H1 (cell line): ENCODE data around the gene LTA. TPM values are rescaled to one million over a fixed set of nuclear protein-coding genes. Genes with fewer than 3 reads are reported as not detected.
A peak's percentile ranks its signal among the peaks of the same experiment; 100 is the strongest.

ENCODE experiments used
- CTCF ChIA-PET: fragments of 300-600 bp; sonication (Branson Sonifier 250); formaldehyde crosslinking; loops from one replicate; lab custom pipeline; 2021; ENCODE audit not compliant: partially characterized antibody; lab: Charles Lee
- POLR2A ChIA-PET: fragments of 300-600 bp; sonication (Branson Sonifier 250); formaldehyde crosslinking; loops from one replicate; lab custom pipeline; 2021; ENCODE audit warnings: inconsistent platforms; ENCODE audit not compliant: partially characterized antibody; lab: Charles Lee
- DNase-seq, 2 experiments: peaks; one replicate each; pipeline versions ENCODE4 v3.0.0 to v3.0.0-alpha.2; 2010 to 2022; ENCODE audit warnings: low spot score in 2 of 2, low read depth in 1 of 2, mixed read lengths in 1 of 2
- FAIRE-seq: peaks from 2 replicates; lab custom pipeline; 2011; peaks lifted over from hg19 to GRCh38; lab: Jason Lieb, UNC
- H2AFZ ChIP-seq: 2 replicates; pipeline ENCODE4 v1.8.1; 2012; ENCODE audit warnings: low read length, inconsistent platforms
- H2AK5ac ChIP-seq: 2 replicates; pipeline ENCODE4 v1.6.1; 2013; ENCODE audit warnings: low read depth, low read length
- H2BK120ac ChIP-seq: replicated peaks from 2 replicates; pipeline ENCODE3; 2013; ENCODE audit warnings: low read depth, low read length, inconsistent platforms
- H2BK12ac ChIP-seq: 2 replicates; pipeline ENCODE4 v1.6.1; 2013; ENCODE audit warnings: low read depth, low read length
- H2BK15ac ChIP-seq: 2 replicates; pipeline ENCODE4 v1.6.1; 2013; ENCODE audit warnings: low read length
- H2BK20ac ChIP-seq: 2 replicates; pipeline ENCODE4 v1.6.1; 2013; ENCODE audit warnings: low read length
- H2BK5ac ChIP-seq: 2 replicates; pipeline ENCODE4 v1.6.1; 2013; ENCODE audit warnings: low read depth, low read length
- H3K14ac ChIP-seq: 2 replicates; pipeline ENCODE4 v1.6.1; 2013; ENCODE audit warnings: inconsistent platforms; ENCODE audit not compliant: insufficient read length
- H3K18ac ChIP-seq: 2 replicates; pipeline ENCODE4 v1.6.1; 2013; ENCODE audit warnings: low read length; ENCODE audit errors: extremely low read depth
- H3K23ac ChIP-seq: 2 replicates; pipeline ENCODE4 v1.6.1; 2013; ENCODE audit warnings: inconsistent platforms; ENCODE audit not compliant: insufficient read length
- H3K23me2 ChIP-seq: 2 replicates; pipeline ENCODE4 v1.6.1; 2013; ENCODE audit warnings: low read depth, low read length
- H3K27ac ChIP-seq: 2 replicates; pipeline ENCODE4 v1.6.1; 2011; ENCODE audit warnings: low read depth, low read length, inconsistent platforms
- H3K27me3 ChIP-seq, 4 experiments: replicated peaks in 1 of 4; 1 replicate in 1 of 4; 2 replicates in 3 of 4; pipeline versions ENCODE4 v1.6.1 to v1.8.1; 2011 to 2013; ENCODE audit warnings: low read length in 3 of 4, mild to moderate bottlenecking in 3 of 4, inconsistent platforms in 2 of 4, mixed read lengths in 2 of 4, moderate library complexity in 1 of 4; ENCODE audit not compliant: control insufficient read depth in 3 of 4, insufficient read depth in 3 of 4; ENCODE audit errors: extremely low read depth in 1 of 4
- H3K36me3 ChIP-seq, 4 experiments: 2 replicates each; pipeline versions ENCODE4 v1.6.1 to v1.8.1; 2011 to 2013; ENCODE audit warnings: mild to moderate bottlenecking in 4 of 4, low read length in 3 of 4, moderate library complexity in 2 of 4, control low read depth in 1 of 4, inconsistent platforms in 1 of 4; ENCODE audit not compliant: insufficient read depth in 4 of 4, control insufficient read depth in 2 of 4
- H3K4ac ChIP-seq: replicated peaks from 2 replicates; pipeline ENCODE3; 2013; ENCODE audit warnings: low read length, low read depth, mixed read lengths, inconsistent platforms; ENCODE audit not compliant: insufficient read length
- H3K4me1 ChIP-seq, 4 experiments: replicated peaks in 1 of 4; 1 replicate in 1 of 4; 2 replicates in 3 of 4; pipeline versions ENCODE4 v1.6.1 to v1.8.1; 2011 to 2013; ENCODE audit warnings: low read length in 3 of 4, inconsistent platforms in 2 of 4, mixed read lengths in 1 of 4; ENCODE audit not compliant: insufficient read depth in 4 of 4, control insufficient read depth in 3 of 4
- H3K4me2 ChIP-seq, 2 experiments: 2 replicates each; pipeline versions ENCODE4 v1.6.1 to v1.8.1; 2011 to 2013; ENCODE audit warnings: low read depth in 2 of 2, low read length in 2 of 2, control low read depth in 1 of 2, inconsistent platforms in 1 of 2, mild to moderate bottlenecking in 1 of 2; ENCODE audit not compliant: insufficient read depth in 1 of 2
- H3K4me3 ChIP-seq, 4 experiments: fragments of 200-600, 300-600 bp in 1 of 4; sonication (generic), shearing (Covaris generic), sonication (Bioruptor Twin) in 1 of 4; 2 replicates each; pipeline versions ENCODE4 v1.5.1 to v1.8.1; 2011 to 2016; ENCODE audit warnings: low read length in 4 of 4, low read depth in 3 of 4, control low read depth in 2 of 4, inconsistent platforms in 2 of 4, mild to moderate bottlenecking in 2 of 4, mixed read lengths in 1 of 4, moderate library complexity in 1 of 4; ENCODE audit not compliant: insufficient read depth in 2 of 4; ENCODE audit errors: extremely low read depth in 1 of 4
- H3K56ac ChIP-seq: replicated peaks from 2 replicates; pipeline ENCODE3; 2013; ENCODE audit warnings: low read depth, mild to moderate bottlenecking, mixed read lengths, low read length, inconsistent platforms; ENCODE audit not compliant: insufficient read length
- H3K79me1 ChIP-seq: 2 replicates; pipeline ENCODE4 v1.6.1; 2013; ENCODE audit warnings: low read depth, low read length, control low read depth
- H3K79me2 ChIP-seq, 2 experiments: 2 replicates each; pipeline versions ENCODE4 v1.6.1 to v1.8.1; 2012 to 2013; ENCODE audit warnings: low read length in 2 of 2, mild to moderate bottlenecking in 2 of 2, inconsistent platforms in 1 of 2; ENCODE audit not compliant: insufficient read depth in 2 of 2, control insufficient read depth in 1 of 2
- H3K9ac ChIP-seq, 4 experiments: replicated peaks in 1 of 4; 1 replicate in 1 of 4; 2 replicates in 3 of 4; pipeline versions ENCODE4 v1.6.1 to v1.8.1; 2011 to 2013; ENCODE audit warnings: low read depth in 3 of 4, low read length in 3 of 4, control low read depth in 2 of 4, mild to moderate bottlenecking in 2 of 4, moderate library complexity in 2 of 4, inconsistent platforms in 1 of 4; ENCODE audit errors: extremely low read depth in 1 of 4
- H3K9me3 ChIP-seq, 2 experiments: 2 replicates each; pipeline versions ENCODE4 v1.6.1 to v1.8.1; 2012 to 2013; ENCODE audit warnings: mild to moderate bottlenecking in 2 of 2, moderate library complexity in 2 of 2, control low read depth in 1 of 2, inconsistent platforms in 1 of 2, low read depth in 1 of 2, low read length in 1 of 2, mixed read lengths in 1 of 2; ENCODE audit not compliant: insufficient read depth in 2 of 2
- H4K20me1 ChIP-seq, 2 experiments: replicated peaks in 1 of 2; 2 replicates each; pipeline versions ENCODE3 to v1.8.1; 2011 to 2013; ENCODE audit warnings: inconsistent platforms in 2 of 2, low read length in 2 of 2, mild to moderate bottlenecking in 1 of 2; ENCODE audit not compliant: insufficient read depth in 2 of 2, control insufficient read depth in 1 of 2
- H4K5ac ChIP-seq: 2 replicates; pipeline ENCODE4 v1.6.1; 2013; ENCODE audit warnings: low read length, low read depth, mixed read lengths, inconsistent platforms; ENCODE audit not compliant: insufficient read length
- H4K8ac ChIP-seq: 2 replicates; pipeline ENCODE4 v1.8.0; 2013; ENCODE audit warnings: mild to moderate bottlenecking, moderate library complexity, low read length, inconsistent platforms; ENCODE audit not compliant: insufficient read depth; ENCODE audit errors: extremely low read depth
- H4K91ac ChIP-seq: replicated peaks from 2 replicates; pipeline ENCODE3; 2013; ENCODE audit warnings: low read length, mixed read lengths, inconsistent platforms; ENCODE audit not compliant: insufficient read length
- BCL11A ChIP-seq, 2 experiments: IDR thresholded peaks; one replicate each; pipeline ENCODE4 v1.6.1; 2011; ENCODE audit warnings: low read depth in 2 of 2, low read length in 2 of 2, mild to moderate bottlenecking in 2 of 2
- CEBPB ChIP-seq: IDR thresholded peaks from 2 replicates; pipeline ENCODE4 v1.6.1; 2012; ENCODE audit warnings: low read depth, low read length
- CHD1 ChIP-seq: IDR thresholded peaks from 2 replicates; pipeline ENCODE4 v1.6.1; 2012; ENCODE audit warnings: low read depth, low read length, improper control_type of control experiment
- CHD2 ChIP-seq: IDR thresholded peaks from 2 replicates; pipeline ENCODE4 v1.6.1; 2012; ENCODE audit warnings: low read length, improper control_type of control experiment
- CTBP2 ChIP-seq: IDR thresholded peaks from 2 replicates; pipeline ENCODE4 v1.7.0; 2011; ENCODE audit warnings: borderline replicate concordance, mild to moderate bottlenecking, moderate library complexity, mixed read lengths, low read length; ENCODE audit not compliant: insufficient read depth, insufficient read length
- EZH2 ChIP-seq: fragments of 200-600 bp; sonication (generic); IDR thresholded peaks from 2 replicates; pipeline ENCODE4 v1.7.1; 2012; ENCODE audit warnings: low read depth, mild to moderate bottlenecking, moderate library complexity, low read length, inconsistent platforms; ENCODE audit not compliant: severe bottlenecking
- KDM5A ChIP-seq: fragments of 200-600 bp; IDR thresholded peaks from 2 replicates; pipeline ENCODE4 v1.7.1; 2012; ENCODE audit warnings: mild to moderate bottlenecking, low read length, inconsistent platforms, mixed read lengths
- POLR2A ChIP-seq, 2 experiments: IDR thresholded peaks; 1 replicate in 1 of 2; 2 replicates in 1 of 2; pipeline ENCODE4 v1.6.1; 2011; ENCODE audit warnings: low read depth in 2 of 2, low read length in 2 of 2, mild to moderate bottlenecking in 2 of 2; ENCODE audit errors: control extremely low read depth in 1 of 2
- RNF2 ChIP-seq: fragments of 200-900, 300-1000 bp; sonication (generic); IDR thresholded peaks from 2 replicates; pipeline ENCODE4 v1.7.1; 2016; ENCODE audit warnings: borderline replicate concordance, low read depth, mild to moderate bottlenecking, antibody characterized with exemption, low read length; ENCODE audit not compliant: poor library complexity, severe bottlenecking; ENCODE audit errors: missing control alignments
- SIRT6 ChIP-seq: IDR thresholded peaks from one replicate; pipeline ENCODE4 v1.7.1; 2012; ENCODE audit warnings: low read length, inconsistent platforms
- TCF12 ChIP-seq: IDR thresholded peaks from 2 replicates; pipeline ENCODE4 v1.6.1; 2011; ENCODE audit warnings: low read depth, mild to moderate bottlenecking, low read length
- WGBS, 2 experiments: shearing (Covaris generic) in 1 of 2; methylation state at CpG; one replicate each; pipeline versions ENCODE4 v1.1.6 to v1.1.7; 2013 to 2015; ENCODE audit warnings: low lambda C conversion rate in 2 of 2, mixed read lengths in 2 of 2, inconsistent platforms in 1 of 2, low coverage in 1 of 2, missing lambda C conversion rate in 1 of 2; ENCODE audit not compliant: insufficient replicate concordance in 2 of 2, insufficient coverage in 1 of 2, insufficient read length in 1 of 2; ENCODE audit errors: extremely low coverage in 1 of 2, missing lambda C conversion rate in 1 of 2; 5-methylcytosine and 5-hydroxymethylcytosine counted together
- polyA plus RNA-seq, 7 experiments: library from polyadenylated mRNA; depleted of rRNA in 3 of 7; stranded (reverse) in 5 of 7; unstranded in 2 of 7; fragments of >200 nt in 5 of 7; fragments of 200-250 nt in 2 of 7; gene quantifications; 1 replicate in 5 of 7; 2 replicates in 1 of 7; 4 replicates in 1 of 7; pipeline versions ENCODE4 v1.2.1 to v1.2.3, GENCODE V29; 2011 to 2013; ENCODE audit warnings: missing spikeins in 2 of 7, mixed read lengths in 2 of 7
- total RNA-seq: library from RNA; stranded (reverse); fragmentation: NEBNext Ultra II Directional; extraction: Animal tissue kit (Norgen Biotek cat#: 25700); gene quantifications from 2 replicates; pipeline ENCODE4 v1.2.1, GENCODE V29; 2021

LTA gene
- total and polyA plus RNA-seq, 2 of the 8 experiments (the other 6 are each of a cell fraction or from before 2014, with no cell fraction given): not detected

DNA sequence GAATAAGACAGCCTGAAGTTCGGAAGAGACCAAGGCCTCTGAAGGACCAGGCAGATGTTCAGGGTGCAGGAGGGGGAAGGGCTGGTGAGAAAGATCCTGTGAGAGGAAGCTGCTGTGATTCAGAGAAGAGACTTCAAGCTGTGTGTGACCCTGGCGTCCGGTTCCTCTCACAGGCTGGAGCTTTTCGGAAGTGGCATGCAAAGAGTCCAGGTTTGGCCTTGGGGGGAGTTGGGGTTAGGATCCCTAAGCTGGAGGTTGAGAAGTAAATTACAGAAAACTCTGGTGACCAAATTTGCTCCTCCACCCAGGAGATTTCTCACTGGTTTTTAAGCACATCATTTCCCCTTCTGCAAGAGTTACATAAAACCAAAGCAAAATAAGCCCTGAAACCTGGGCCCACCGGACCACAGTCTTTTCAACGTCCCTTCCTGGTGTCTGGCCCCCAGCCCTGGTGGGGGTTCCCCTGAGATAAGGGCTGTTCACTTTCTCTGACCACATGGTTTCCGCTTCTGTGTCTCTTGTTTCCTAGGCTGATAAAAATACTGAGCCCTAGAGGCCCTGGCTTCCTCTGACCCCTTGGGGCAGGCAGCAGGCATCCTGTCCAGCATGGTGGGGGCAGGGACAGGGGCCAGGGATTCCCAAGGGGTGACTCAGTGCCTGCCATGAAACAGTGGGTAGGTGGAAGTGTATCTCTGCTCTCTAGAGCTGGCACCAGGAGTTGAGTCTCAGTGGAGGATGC, 12.0 kb upstream of the LTA start:
- H3K36me3 ChIP-seq: peaks cover 2 to 15% (median 5%) of the 10 kb centered on the region in 4 experiments; a peak in 5 of 8 replicates
- no peak overlapping the region for H3K4me3 ChIP-seq
- FAIRE-seq: no peak
- no peak overlapping the region for H2BK20ac ChIP-seq
- H2BK15ac ChIP-seq: no peak overlapping the region
- H3K4me1 ChIP-seq: no peaks in the 10 kb centered on the region
- no peaks in the 10 kb centered on the region for H3K79me2 ChIP-seq
- H3K14ac ChIP-seq: no peak overlapping the region
- no peak overlapping the region for H3K4me2 ChIP-seq
- H3K9me3 ChIP-seq: no peaks in the 10 kb centered on the region
- no peak overlapping the region for H3K9ac ChIP-seq
- POLR2A ChIA-PET: interaction anchor here (1.1 to 10.9 kb wide), 4 partner anchors 11 to 21 kb away, joined by 3 to 110 read pairs (median 6); partner anchors contain the start of genes DDX39B, LTB and TNF
- no peak for DNase-seq
- no peak overlapping the region for H2BK120ac ChIP-seq
- H3K56ac ChIP-seq: no peak overlapping the region
- H4K8ac ChIP-seq: peak overlapping the region; percentile 48; the same call in 1 of the 2 replicates
- H2BK12ac ChIP-seq: no peak overlapping the region
- H2AFZ ChIP-seq: no peak overlapping the region
- CTCF ChIA-PET: interaction anchor here (1.6 to 24.7 kb wide), 4 partner anchors 14 to 41 kb away, joined by 5 to 613 read pairs (median 6); partner anchors contain the start of genes ATP6V1G2, LST1 and NCR3
- peak overlapping the region; percentile 60; the same call in 1 of the 2 replicates for H2BK5ac ChIP-seq
- no peaks in the 10 kb centered on the region for H4K20me1 ChIP-seq
- WGBS, 2 experiments: 88% methylated on average over 7 of the region's 7 CpGs; no CpG with 5 or more reads in 1 of the 2 experiments
- H3K4ac ChIP-seq: no peak overlapping the region
- H3K79me1 ChIP-seq: no peaks in the 10 kb centered on the region
- no peak overlapping the region for H3K18ac ChIP-seq
- no peak overlapping the region for H3K23ac ChIP-seq
- H3K23me2 ChIP-seq: no peaks in the 10 kb centered on the region
- no peak overlapping the region for H4K91ac ChIP-seq
- no peaks in the 10 kb centered on the region for H3K27me3 ChIP-seq
- no peak overlapping the region for H2AK5ac ChIP-seq
- no peak overlapping the region for H4K5ac ChIP-seq
- no peak overlapping the region for H3K27ac ChIP-seq
- TF ChIP-seq CHD2 (no peak), CTBP2 (no peak), RNF2 (no peak), KDM5A (no peak), BCL11A (IDR thresholded peaks at IDR 0.05; ENCODE audit: low read depth in 2 of 2, low read length in 2 of 2) (no peak), EZH2 (no peak), SIRT6 (no peak), TCF12 (no peak), POLR2A (IDR thresholded peaks at IDR 0.05; ENCODE audit: control extremely low read depth in 1 of 2, low read depth in 2 of 2, low read length in 2 of 2) (no peak), CHD1 (no peak), CEBPB (no peak)
